ENCODE results near the gene TBC1D4. TPM values are rescaled to one million over a fixed set of nuclear protein-coding genes. Genes with fewer than 3 reads are reported as not detected.

The TBC1D4 gene
- polyA plus RNA-seq, 2 donors: 5.8 to 7.7 TPM

GRCh38 chr13:75341028-75341427 lies 140.9 kb downstream of the TBC1D4 start:
- H3K27me3 ChIP-seq (ENCODE audit: control insufficient read depth in 1 of 2, insufficient read depth in 2 of 2, low read length in 2 of 2): no peaks in the 10 kb centered on the region
- no peaks in the 10 kb centered on the region for H3K36me3 ChIP-seq (ENCODE audit: control insufficient read depth in 2 of 2, insufficient read depth in 2 of 2, low read length in 1 of 2)
- WGBS, 2 donors: 87 to 92% methylated on average over 5 of the region's 5 CpGs
- H3K4me1 ChIP-seq (ENCODE audit: control insufficient read depth in 2 of 2, insufficient read depth in 2 of 2, low read length in 1 of 2): no peaks in the 10 kb centered on the region
- no peak overlapping the region for H3K27ac ChIP-seq (ENCODE audit: low read depth in 2 of 2, low read length in 1 of 2)
- no peak overlapping the region for H3K4me3 ChIP-seq (ENCODE audit: low read depth in 1 of 2, low read length in 2 of 2)
- no peaks in the 10 kb centered on the region for H3K9me3 ChIP-seq (ENCODE audit: control insufficient read depth in 2 of 2, insufficient read depth in 1 of 2, low read depth in 1 of 2, low read length in 1 of 2)

GRCh38 chr13:75339635-75340374 lies 142.2 kb downstream of the TBC1D4 start:
- Histone ChIP-seq H3K36me3 (ENCODE audit: control insufficient read depth in 2 of 2, insufficient read depth in 2 of 2, low read length in 1 of 2) (peaks cover 0 to 4% of the 10 kb centered on the region in 2 donors), H3K4me3 (ENCODE audit: low read depth in 1 of 2, low read length in 2 of 2) (no peak overlapping the region), H3K4me1 (ENCODE audit: control insufficient read depth in 2 of 2, insufficient read depth in 2 of 2, low read length in 1 of 2) (no peaks in the 10 kb centered on the region), H3K27me3 (ENCODE audit: control insufficient read depth in 1 of 2, insufficient read depth in 2 of 2, low read length in 2 of 2) (no peaks in the 10 kb centered on the region), H3K9me3 (ENCODE audit: control insufficient read depth in 2 of 2, insufficient read depth in 1 of 2, low read depth in 1 of 2, low read length in 1 of 2) (no peaks in the 10 kb centered on the region), H3K27ac (ENCODE audit: low read depth in 2 of 2, low read length in 1 of 2) (no peak overlapping the region)
- 88 to 92% methylated on average over 7 of the region's 7 CpGs for WGBS, 2 donors

- H3K4me3 ChIP-seq (ENCODE audit: low read depth in 1 of 2, low read length in 2 of 2): no peak overlapping the region
- WGBS, 2 donors: 93% methylated on average over 10 of the region's 10 CpGs
- no peaks in the 10 kb centered on the region for H3K9me3 ChIP-seq (ENCODE audit: control insufficient read depth in 2 of 2, insufficient read depth in 1 of 2, low read depth in 1 of 2, low read length in 1 of 2)
- H3K36me3 ChIP-seq (ENCODE audit: control insufficient read depth in 2 of 2, insufficient read depth in 2 of 2, low read length in 1 of 2): peaks cover 0 to 4% of the 10 kb centered on the region in 2 donors
- no peak overlapping the region for H3K27ac ChIP-seq (ENCODE audit: low read depth in 2 of 2, low read length in 1 of 2)
- no peaks in the 10 kb centered on the region for H3K4me1 ChIP-seq (ENCODE audit: control insufficient read depth in 2 of 2, insufficient read depth in 2 of 2, low read length in 1 of 2)
- H3K27me3 ChIP-seq (ENCODE audit: control insufficient read depth in 1 of 2, insufficient read depth in 2 of 2, low read length in 2 of 2): no peaks in the 10 kb centered on the region
Observed at GRCh38 chr13:75334634-75335447, 147.1 kb downstream of the TBC1D4 start.

GRCh38 chr13:75333103-75333502 lies 148.9 kb downstream of the TBC1D4 start:
- Histone ChIP-seq H3K9me3 (ENCODE audit: control insufficient read depth in 2 of 2, insufficient read depth in 1 of 2, low read depth in 1 of 2, low read length in 1 of 2) (no peaks in the 10 kb centered on the region), H3K4me3 (ENCODE audit: low read depth in 1 of 2, low read length in 2 of 2) (no peak overlapping the region), H3K27me3 (ENCODE audit: control insufficient read depth in 1 of 2, insufficient read depth in 2 of 2, low read length in 2 of 2) (no peaks in the 10 kb centered on the region), H3K4me1 (ENCODE audit: control insufficient read depth in 2 of 2, insufficient read depth in 2 of 2, low read length in 1 of 2) (no peaks in the 10 kb centered on the region), H3K36me3 (ENCODE audit: control insufficient read depth in 2 of 2, insufficient read depth in 2 of 2, low read length in 1 of 2) (peaks cover 0 to 4% of the 10 kb centered on the region in 2 donors), H3K27ac (ENCODE audit: low read depth in 2 of 2, low read length in 1 of 2) (no peak overlapping the region)
- 81 to 90% methylated on average over 1 of the region's 1 CpG for WGBS, 2 donors

GRCh38 chr13:75331792-75332349 lies 150.1 kb downstream of the TBC1D4 start:
- 82 to 85% methylated on average over 2 of the region's 2 CpGs for WGBS, 2 donors
- Histone ChIP-seq H3K36me3 (ENCODE audit: control insufficient read depth in 2 of 2, insufficient read depth in 2 of 2, low read length in 1 of 2) (peaks cover 0 to 4% of the 10 kb centered on the region in 2 donors), H3K4me3 (ENCODE audit: low read depth in 1 of 2, low read length in 2 of 2) (no peak overlapping the region), H3K9me3 (ENCODE audit: control insufficient read depth in 2 of 2, insufficient read depth in 1 of 2, low read depth in 1 of 2, low read length in 1 of 2) (no peaks in the 10 kb centered on the region), H3K27ac (ENCODE audit: low read depth in 2 of 2, low read length in 1 of 2) (no peak overlapping the region), H3K27me3 (ENCODE audit: control insufficient read depth in 1 of 2, insufficient read depth in 2 of 2, low read length in 2 of 2) (no peaks in the 10 kb centered on the region), H3K4me1 (ENCODE audit: control insufficient read depth in 2 of 2, insufficient read depth in 2 of 2, low read length in 1 of 2) (no peaks in the 10 kb centered on the region)

GRCh38 chr13:75330770-75331169 lies 151.2 kb downstream of the TBC1D4 start:
- 73 to 94% methylated on average over 2 of the region's 2 CpGs for WGBS, 2 donors
- no peak overlapping the region for H3K27ac ChIP-seq (ENCODE audit: low read depth in 2 of 2, low read length in 1 of 2)
- H3K4me3 ChIP-seq (ENCODE audit: low read depth in 1 of 2, low read length in 2 of 2): no peak overlapping the region
- no peaks in the 10 kb centered on the region for H3K27me3 ChIP-seq (ENCODE audit: control insufficient read depth in 1 of 2, insufficient read depth in 2 of 2, low read length in 2 of 2)
- H3K4me1 ChIP-seq (ENCODE audit: control insufficient read depth in 2 of 2, insufficient read depth in 2 of 2, low read length in 1 of 2): no peaks in the 10 kb centered on the region
- H3K36me3 ChIP-seq (ENCODE audit: control insufficient read depth in 2 of 2, insufficient read depth in 2 of 2, low read length in 1 of 2): peaks cover 0 to 6% of the 10 kb centered on the region in 2 donors
- no peaks in the 10 kb centered on the region for H3K9me3 ChIP-seq (ENCODE audit: control insufficient read depth in 2 of 2, insufficient read depth in 1 of 2, low read depth in 1 of 2, low read length in 1 of 2)

GRCh38 chr13:75329723-75330122 lies 152.2 kb downstream of the TBC1D4 start:
- H3K9me3 ChIP-seq (ENCODE audit: control insufficient read depth in 2 of 2, insufficient read depth in 1 of 2, low read depth in 1 of 2, low read length in 1 of 2): no peaks in the 10 kb centered on the region
- 56 to 62% methylated on average over 5 of the region's 5 CpGs for WGBS, 2 donors
- no peak overlapping the region for H3K4me3 ChIP-seq (ENCODE audit: low read depth in 1 of 2, low read length in 2 of 2)
- no peaks in the 10 kb centered on the region for H3K27me3 ChIP-seq (ENCODE audit: control insufficient read depth in 1 of 2, insufficient read depth in 2 of 2, low read length in 2 of 2)
- H3K4me1 ChIP-seq (ENCODE audit: control insufficient read depth in 2 of 2, insufficient read depth in 2 of 2, low read length in 1 of 2): no peaks in the 10 kb centered on the region
- no peak overlapping the region for H3K27ac ChIP-seq (ENCODE audit: low read depth in 2 of 2, low read length in 1 of 2)
- peaks cover 0 to 2% of the 10 kb centered on the region in 2 donors for H3K36me3 ChIP-seq (ENCODE audit: control insufficient read depth in 2 of 2, insufficient read depth in 2 of 2, low read length in 1 of 2)

- WGBS, 2 donors: 50 to 64% methylated on average over 5 of the region's 5 CpGs
Observed at GRCh38 chr13:75329097-75329496, 152.9 kb downstream of the TBC1D4 start.

GRCh38 chr13:75327135-75327510 lies 154.8 kb downstream of the TBC1D4 start:
- WGBS, 2 donors: 63 to 74% methylated on average over 3 of the region's 3 CpGs
- no peak overlapping the region for H3K4me3 ChIP-seq (ENCODE audit: low read depth in 1 of 2, low read length in 2 of 2)
- H3K9me3 ChIP-seq (ENCODE audit: control insufficient read depth in 2 of 2, insufficient read depth in 1 of 2, low read depth in 1 of 2, low read length in 1 of 2): no peaks in the 10 kb centered on the region
- no peak overlapping the region for H3K27ac ChIP-seq (ENCODE audit: low read depth in 2 of 2, low read length in 1 of 2)
- no peaks in the 10 kb centered on the region for H3K4me1 ChIP-seq (ENCODE audit: control insufficient read depth in 2 of 2, insufficient read depth in 2 of 2, low read length in 1 of 2)
- no peaks in the 10 kb centered on the region for H3K27me3 ChIP-seq (ENCODE audit: control insufficient read depth in 1 of 2, insufficient read depth in 2 of 2, low read length in 2 of 2)
- H3K36me3 ChIP-seq (ENCODE audit: control insufficient read depth in 2 of 2, insufficient read depth in 2 of 2, low read length in 1 of 2): peaks cover 0 to 2% of the 10 kb centered on the region in 2 donors

More at GRCh38 chr13:75329097-75329496, 152.9 kb downstream of the TBC1D4 start:
- Histone ChIP-seq H3K36me3 (ENCODE audit: control insufficient read depth in 2 of 2, insufficient read depth in 2 of 2, low read length in 1 of 2) (peaks cover 0 to 2% of the 10 kb centered on the region in 2 donors), H3K27me3 (ENCODE audit: control insufficient read depth in 1 of 2, insufficient read depth in 2 of 2, low read length in 2 of 2) (no peaks in the 10 kb centered on the region), H3K4me1 (ENCODE audit: control insufficient read depth in 2 of 2, insufficient read depth in 2 of 2, low read length in 1 of 2) (no peaks in the 10 kb centered on the region), H3K9me3 (ENCODE audit: control insufficient read depth in 2 of 2, insufficient read depth in 1 of 2, low read depth in 1 of 2, low read length in 1 of 2) (no peaks in the 10 kb centered on the region), H3K27ac (ENCODE audit: low read depth in 2 of 2, low read length in 1 of 2) (no peak overlapping the region), H3K4me3 (ENCODE audit: low read depth in 1 of 2, low read length in 2 of 2) (no peak overlapping the region)
